H9 (cell line): ENCODE measurements around the gene DCC. TPM values are rescaled to one million over a fixed set of nuclear protein-coding genes. Genes with fewer than 3 reads are reported as not detected.

Experiments
- DNase-seq: peaks from one replicate; pipeline ENCODE4 v3.0.0-alpha.2; 2017
- H2AFZ ChIP-seq: one replicate; pipeline ENCODE4 v1.6.1; 2013; ENCODE audit warnings: mild to moderate bottlenecking, low read length, control low read depth, moderate library complexity
- H2AK5ac ChIP-seq: 2 replicates; pipeline ENCODE4 v1.6.1; 2013; ENCODE audit warnings: low read length, control low read depth, mixed read lengths; ENCODE audit not compliant: insufficient read length
- H2BK120ac ChIP-seq: one replicate; pipeline ENCODE4 v1.6.1; 2013; ENCODE audit warnings: low read depth, mild to moderate bottlenecking, low read length, control low read depth, inconsistent platforms; ENCODE audit not compliant: poor library complexity, severe bottlenecking
- H2BK12ac ChIP-seq: 2 replicates; pipeline ENCODE4 v1.6.1; 2013; ENCODE audit warnings: low read length, control low read depth, mixed read lengths, low read depth; ENCODE audit not compliant: insufficient read length
- H2BK15ac ChIP-seq: 2 replicates; pipeline ENCODE4 v1.6.1; 2013; ENCODE audit warnings: low read depth, low read length, control low read depth
- H2BK20ac ChIP-seq: one replicate; pipeline ENCODE4 v1.6.1; 2013; ENCODE audit warnings: low read depth, mild to moderate bottlenecking, low read length, control low read depth, inconsistent platforms; ENCODE audit not compliant: poor library complexity, severe bottlenecking
- H2BK5ac ChIP-seq: 2 replicates; pipeline ENCODE4 v1.6.1; 2013; ENCODE audit warnings: low read length, control low read depth, mixed read lengths; ENCODE audit not compliant: insufficient read length
- H3K14ac ChIP-seq: 2 replicates; pipeline ENCODE4 v1.6.1; 2013; ENCODE audit warnings: low read length, control low read depth; ENCODE audit not compliant: insufficient read depth
- H3K18ac ChIP-seq: 2 replicates; pipeline ENCODE4 v1.6.1; 2013; ENCODE audit warnings: low read depth, mild to moderate bottlenecking, mixed read lengths, low read length, control low read depth; ENCODE audit not compliant: insufficient read length
- H3K23ac ChIP-seq: 2 replicates; pipeline ENCODE4 v1.6.1; 2013; ENCODE audit warnings: low read length, control low read depth, mixed read lengths, low read depth; ENCODE audit not compliant: insufficient read length
- H3K23me2 ChIP-seq: 2 replicates; pipeline ENCODE4 v1.6.1; 2013; ENCODE audit warnings: low read depth, mild to moderate bottlenecking, mixed read lengths, low read length, control low read depth; ENCODE audit not compliant: insufficient read length, poor library complexity, severe bottlenecking
- H3K27ac ChIP-seq: 2 replicates; pipeline ENCODE4 v1.5.1; 2013; ENCODE audit warnings: low read length, control low read depth, mixed read lengths, low read depth; ENCODE audit not compliant: insufficient read length
- H3K27me3 ChIP-seq: 2 replicates; pipeline ENCODE4 v1.6.1; 2013; ENCODE audit warnings: low read length, control low read depth, inconsistent platforms; ENCODE audit not compliant: insufficient read depth
- H3K4ac ChIP-seq: 2 replicates; pipeline ENCODE4 v1.6.1; 2013; ENCODE audit warnings: low read depth, mild to moderate bottlenecking, control low read depth, inconsistent platforms, low read length, moderate library complexity
- H3K4me1 ChIP-seq: 2 replicates; pipeline ENCODE4 v1.6.1; 2013; ENCODE audit warnings: low read length, control low read depth, inconsistent platforms; ENCODE audit not compliant: insufficient read depth
- H3K4me2 ChIP-seq: 2 replicates; pipeline ENCODE4 v1.6.1; 2013; ENCODE audit warnings: low read length, control low read depth, mixed read lengths; ENCODE audit not compliant: insufficient read length, insufficient read depth
- H3K56ac ChIP-seq: 2 replicates; pipeline ENCODE4 v1.6.1; 2013; ENCODE audit warnings: low read depth, mild to moderate bottlenecking, mixed read lengths, low read length, control low read depth; ENCODE audit not compliant: insufficient read length
- H3K79me1 ChIP-seq: 2 replicates; pipeline ENCODE4 v1.6.1; 2013; ENCODE audit warnings: low read depth, mild to moderate bottlenecking, moderate library complexity, low read length, control low read depth, inconsistent platforms; ENCODE audit not compliant: insufficient read depth, poor library complexity, severe bottlenecking
- H3K79me2 ChIP-seq: 2 replicates; pipeline ENCODE4 v1.6.1; 2013; ENCODE audit warnings: low read length, control low read depth, inconsistent platforms; ENCODE audit not compliant: insufficient read depth
- H3K9ac ChIP-seq: 2 replicates; pipeline ENCODE4 v1.6.1; 2013; ENCODE audit warnings: low read length, control low read depth, mixed read lengths; ENCODE audit not compliant: insufficient read length; ENCODE audit errors: extremely low read depth
- H3K9me3 ChIP-seq: one replicate; pipeline ENCODE4 v1.6.1; 2013; ENCODE audit warnings: low read depth, low read length, inconsistent platforms; ENCODE audit not compliant: control insufficient read depth
- H3T11ph ChIP-seq: one replicate; pipeline ENCODE4 v1.6.1; 2013; ENCODE audit warnings: mild to moderate bottlenecking, low read length, control low read depth, inconsistent platforms
- H4K20me1 ChIP-seq: one replicate; pipeline ENCODE4 v1.6.1; 2013; ENCODE audit not compliant: control insufficient read depth, insufficient read length, insufficient read depth
- H4K5ac ChIP-seq: 2 replicates; pipeline ENCODE4 v1.6.1; 2013; ENCODE audit warnings: low read depth, mild to moderate bottlenecking, mixed read lengths, low read length, control low read depth; ENCODE audit not compliant: insufficient read length
- H4K8ac ChIP-seq: replicated peaks from 2 replicates; pipeline ENCODE4 v1.6.1; 2013; ENCODE audit warnings: low read length, control low read depth, mixed read lengths, low read depth; ENCODE audit not compliant: insufficient read length
- H4K91ac ChIP-seq: 2 replicates; pipeline ENCODE4 v1.6.1; 2013; ENCODE audit warnings: low read depth, mild to moderate bottlenecking, moderate library complexity, mixed read lengths, low read length, control low read depth; ENCODE audit not compliant: insufficient read length
- H3K27ac Mint-ChIP-seq, 3 experiments: 2 replicates in 2 of 3; 3 replicates in 1 of 3; pipeline ENCODE4 v1.8.0; 2020 to 2021; ENCODE audit warnings: mixed read lengths in 3 of 3, mild to moderate bottlenecking in 1 of 3, moderate library complexity in 1 of 3
- H3K27me3 Mint-ChIP-seq: 2 replicates; pipeline ENCODE4 v1.8.0; 2021; ENCODE audit warnings: low read depth, mild to moderate bottlenecking, moderate library complexity, mixed read lengths
- H3K36me3 Mint-ChIP-seq, 3 experiments: 2 replicates in 2 of 3; 3 replicates in 1 of 3; pipeline ENCODE4 v1.8.0; 2020 to 2021; ENCODE audit warnings: low read depth in 3 of 3, mixed read lengths in 3 of 3; ENCODE audit not compliant: insufficient read depth in 1 of 3
- H3K4me1 Mint-ChIP-seq, 2 experiments: 2 replicates each; pipeline ENCODE4 v1.8.0; 2020; ENCODE audit warnings: mixed read lengths in 2 of 2
- H3K4me3 Mint-ChIP-seq, 2 experiments: 2 replicates in 1 of 2; 3 replicates in 1 of 2; pipeline ENCODE4 v1.8.0; 2020 to 2021; ENCODE audit warnings: mild to moderate bottlenecking in 2 of 2, mixed read lengths in 2 of 2, moderate library complexity in 1 of 2
- H3K9me3 Mint-ChIP-seq, 2 experiments: 2 replicates in 1 of 2; 3 replicates in 1 of 2; pipeline ENCODE4 v1.8.0; 2020; ENCODE audit warnings: mild to moderate bottlenecking in 2 of 2, mixed read lengths in 2 of 2, moderate library complexity in 1 of 2
- CTCF ChIP-seq: fragments of 200-600 bp; sonication (generic); conservative IDR thresholded peaks from 3 replicates; pipeline ENCODE4 v1.8.0; 2021; ENCODE audit warnings: antibody characterized with exemption, mild to moderate bottlenecking
- WGBS: extraction: QIAGEN DNeasy Blood & Tissue Kit; methylation state at CpG from one replicate; pipeline ENCODE4 v1.1.7; 2013; ENCODE audit warnings: missing lambda C conversion rate, low lambda C conversion rate, mixed read lengths; ENCODE audit not compliant: insufficient read length; ENCODE audit errors: extremely low coverage; 5-methylcytosine and 5-hydroxymethylcytosine counted together
- total RNA-seq: library from RNA; stranded (reverse); gene quantifications from 2 replicates; pipeline ENCODE4 v1.2.1, GENCODE V29; 2021

The DCC gene
- total RNA-seq, 1 experiment from 2014 or later: 0.35 TPM

- no peak overlapping the region for H3K56ac ChIP-seq
- no peak overlapping the region for H3K4me2 ChIP-seq
- H3K4me1 ChIP-seq: no peaks in the 10 kb centered on the region
- H4K20me1 ChIP-seq: no peaks in the 10 kb centered on the region
- H3K9me3 ChIP-seq: no peaks in the 10 kb centered on the region
- no peak overlapping the region for H4K8ac ChIP-seq
- H2AK5ac ChIP-seq: no peak overlapping the region
- no peak overlapping the region for H2BK120ac ChIP-seq
- DNase-seq: no peak
- H2AFZ ChIP-seq: no peak overlapping the region
- H3K27me3 ChIP-seq: no peaks in the 10 kb centered on the region
- H3K36me3 Mint-ChIP-seq: no peaks in the 10 kb centered on the region
- WGBS: no CpG with 5 or more reads among the region's 2 CpGs
- H3K23me2 ChIP-seq: no peaks in the 10 kb centered on the region
- H3K27me3 Mint-ChIP-seq: no peaks in the 10 kb centered on the region
- H3K4me1 Mint-ChIP-seq: no peaks in the 10 kb centered on the region
- no peak overlapping the region for H2BK12ac ChIP-seq
- H3K79me2 ChIP-seq: no peaks in the 10 kb centered on the region
- no peak overlapping the region for H2BK5ac ChIP-seq
- no peak overlapping the region for H3K4ac ChIP-seq
- no peak overlapping the region for H4K91ac ChIP-seq
- H3T11ph ChIP-seq: no peak overlapping the region
- H3K18ac ChIP-seq: no peak overlapping the region
- no peak overlapping the region for H2BK20ac ChIP-seq
- H3K9ac ChIP-seq: no peak overlapping the region
- H3K14ac ChIP-seq: no peak overlapping the region
- H3K27ac ChIP-seq: no peak overlapping the region
- H3K79me1 ChIP-seq: no peaks in the 10 kb centered on the region
- H3K27ac Mint-ChIP-seq: no peak overlapping the region
- no peak overlapping the region for H3K4me3 Mint-ChIP-seq
- H4K5ac ChIP-seq: no peak overlapping the region
- H3K9me3 Mint-ChIP-seq: no peaks in the 10 kb centered on the region
- no peak overlapping the region for H3K23ac ChIP-seq
- no peak overlapping the region for H2BK15ac ChIP-seq
- no peak for TF ChIP-seq CTCF
These were observed 268.0 kb downstream of the DCC start for GRCh38 chr18:52607985-52608384.
